ENCODE data around the gene ZNG1A.

DNA sequence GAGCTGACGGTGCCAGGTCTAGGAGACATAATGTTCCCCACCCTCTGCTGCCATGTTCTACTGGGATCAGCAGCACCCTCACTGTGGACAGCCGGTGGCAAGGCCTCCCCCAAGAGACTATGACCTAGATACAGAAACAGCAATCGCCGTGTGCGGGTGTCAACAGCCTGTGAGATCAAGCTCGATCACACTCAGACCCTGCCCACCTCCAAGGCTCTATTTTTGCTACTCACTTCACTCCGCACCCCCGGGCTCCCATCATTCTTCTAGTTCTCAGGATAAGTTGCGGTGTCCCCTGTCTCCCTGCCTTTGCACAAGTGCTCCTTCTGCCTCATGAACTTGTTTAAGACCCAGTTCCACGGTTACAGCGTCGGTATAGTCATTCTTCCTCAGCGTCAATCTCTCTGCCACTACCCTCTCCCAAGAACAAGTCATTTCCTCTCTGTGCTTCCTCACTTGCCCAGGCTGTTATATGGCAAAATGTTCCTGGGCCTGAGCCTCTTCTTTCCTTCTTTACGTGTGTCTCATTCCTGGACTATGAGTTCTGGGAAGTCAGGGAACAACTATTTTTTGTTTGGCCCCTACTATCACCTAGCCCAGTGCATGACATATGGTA lies 30.4 kb upstream of the ZNG1A start:
- TF ChIP-seq EZH2 (IDR thresholded peaks at IDR 0.05): no peak
- no peak for TF ChIP-seq POLR2AphosphoS5 (IDR thresholded peaks at IDR 0.05; ENCODE audit: borderline replicate concordance, low read depth, low read length)
- TF ChIP-seq FOXP2 (optimal IDR thresholded peaks at IDR 0.05; ENCODE audit: control extremely low read depth, extremely low read length, insufficient read depth): no peak
